ENCODE results near the gene TEAD1. TPM values are rescaled to one million over a fixed set of nuclear protein-coding genes. Genes with fewer than 3 reads are reported as not detected.
A peak's percentile ranks its signal among the peaks of the same experiment; 100 is the strongest.

Gene TEAD1
- total RNA-seq, 2 donors from 2014 or later: 89.6 to 93.8 TPM

- ATAC-seq: no peak
- no peak for DNase-seq
- intact Hi-C loops (cut with DNase I): no loop called here
Observed at GRCh38 chr11:12662101-12662689, 12.0 kb upstream of the TEAD1 start.

DNA sequence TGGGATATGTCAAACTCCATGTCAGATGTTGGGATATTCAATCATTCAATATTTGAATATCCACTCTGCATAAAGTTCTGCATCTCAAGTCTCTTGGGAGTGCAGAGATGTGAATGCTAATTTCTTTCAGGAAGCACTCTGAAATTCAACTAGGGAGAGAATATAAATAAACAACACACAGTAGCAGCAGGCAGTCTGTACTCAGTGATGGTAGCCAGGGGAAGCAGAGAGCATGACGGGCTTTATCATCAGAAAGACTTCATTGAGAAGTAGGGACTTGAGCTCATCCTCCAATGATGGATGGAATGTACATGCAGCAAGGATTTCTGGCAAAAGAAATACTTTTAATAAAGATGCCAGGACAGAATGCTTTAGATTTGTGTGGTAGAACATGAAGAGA is 9.8 kb upstream of the TEAD1 start:
- no peak for ATAC-seq
- intact Hi-C loops (cut with DNase I): no loop called here
- DNase-seq: no peak

GRCh38 chr11:12666915-12667314 is 7.3 kb upstream of the TEAD1 start:
- ATAC-seq (no peak), DNase-seq (no peak)
- intact Hi-C loops (cut with DNase I): no loop called here

DNA sequence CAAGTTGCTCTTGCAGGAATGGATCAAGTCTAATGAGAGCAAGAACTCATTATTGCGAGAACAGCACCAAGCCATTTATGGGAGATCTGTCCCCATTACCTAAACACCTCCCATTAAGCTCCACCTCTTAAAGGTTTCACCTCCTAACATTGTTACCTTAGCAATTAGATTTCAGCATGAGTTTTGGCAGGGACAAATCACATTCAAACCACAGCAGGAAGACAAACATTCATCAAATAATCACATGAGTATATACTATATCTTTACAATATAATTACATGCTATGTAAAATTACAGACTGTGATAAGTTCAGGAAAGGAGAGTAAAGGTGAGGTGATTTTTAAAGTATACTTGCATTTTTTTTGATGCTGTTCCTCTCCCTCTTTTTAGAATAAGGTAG is 6.6 kb upstream of the TEAD1 start:
- no peak for DNase-seq
- no peak for ATAC-seq
- intact Hi-C loops (cut with DNase I): no loop called here

- intact Hi-C loops (cut with DNase I): no loop called here
- ATAC-seq (no peak), DNase-seq (no peak)
Observed at GRCh38 chr11:12668166-12668565, 6.1 kb upstream of the TEAD1 start.

GRCh38 chr11:12669930-12670329 is 4.3 kb upstream of the TEAD1 start:
- intact Hi-C loops (cut with DNase I): loop anchor here (5.0 to 10.0 kb wide), 4 partner anchors 68 to 225 kb away; no protein-coding TSS in a partner anchor
- DNase-seq: no peak
- no peak for ATAC-seq

DNA sequence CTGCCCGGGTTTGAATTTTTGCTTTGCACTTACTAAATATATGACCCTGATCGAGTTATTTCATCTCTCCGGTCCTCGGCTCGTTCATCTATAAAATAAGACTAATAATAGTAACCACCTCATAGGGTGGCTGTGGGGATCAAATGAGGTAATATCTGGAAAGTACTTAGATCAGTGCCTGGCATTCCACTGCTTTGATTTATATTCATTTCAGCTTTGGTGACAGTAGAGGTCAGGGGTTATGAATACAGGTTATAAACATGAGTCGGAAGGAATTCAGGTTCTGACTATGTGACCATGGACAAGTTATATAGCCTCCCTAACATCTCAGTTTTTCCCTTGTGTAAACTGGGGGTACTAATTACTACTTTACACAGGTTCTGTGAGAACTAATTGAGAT is 2.9 kb upstream of the TEAD1 start:
- no peak for ATAC-seq
- no peak for DNase-seq
- intact Hi-C loops (cut with DNase I): loop anchor here (5.0 to 10.0 kb wide), 4 partner anchors 69 to 223 kb away; no protein-coding TSS in a partner anchor

DNA sequence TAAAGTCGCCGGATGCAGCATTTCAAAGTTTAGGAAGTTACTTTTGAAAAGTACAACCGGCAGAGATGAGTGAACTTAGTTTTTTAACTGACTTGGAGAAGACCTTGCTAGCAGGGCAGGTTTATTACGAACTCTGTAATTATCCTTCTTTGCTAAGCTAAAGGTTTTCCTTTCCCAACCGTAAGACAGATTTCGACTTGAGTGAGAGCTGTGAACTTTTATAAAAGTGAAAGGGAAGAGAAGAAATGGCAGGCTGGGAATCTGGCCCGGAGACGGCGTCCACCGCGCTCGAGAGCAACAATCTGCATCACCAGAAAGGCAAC is 659 bp upstream of the TEAD1 start:
- ATAC-seq (no peak), DNase-seq (no peak)
- intact Hi-C loops (cut with DNase I): loop anchor here (5.0 to 10.0 kb wide), 4 partner anchors 71 to 221 kb away; no protein-coding TSS in a partner anchor

DNA sequence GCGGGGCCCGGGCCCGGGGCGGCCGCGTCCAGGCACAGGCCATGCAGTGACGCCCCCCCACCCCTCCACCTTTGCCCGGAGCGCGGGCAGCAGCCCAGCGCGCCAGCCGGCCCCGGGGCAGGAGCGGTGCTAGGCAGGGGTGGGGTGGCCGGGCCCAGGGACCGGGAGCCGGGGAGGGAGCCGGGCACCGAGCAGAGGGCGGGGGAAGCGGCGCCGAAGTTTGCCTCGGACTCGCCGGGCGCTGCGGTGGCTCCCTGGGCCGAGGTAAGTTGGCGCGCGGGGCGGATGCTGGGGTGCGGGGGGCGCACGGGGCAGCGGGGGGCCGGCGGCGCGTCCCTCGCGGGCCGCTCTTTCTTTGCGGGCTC is 332 bp downstream of the TEAD1 start:
- intact Hi-C loops (cut with DNase I): loop anchor here (5.0 to 10.0 kb wide), 4 partner anchors 72 to 220 kb away; no protein-coding TSS in a partner anchor
- peak; percentile 19 to 31 for ATAC-seq
- no peak for DNase-seq

- intact Hi-C loops (cut with DNase I): loop anchor here (5.0 to 10.0 kb wide), 4 partner anchors 73 to 220 kb away; no protein-coding TSS in a partner anchor
- ATAC-seq (peak in 1 of 2 donors; percentile 27), DNase-seq (peak; percentile 51)
Observed at GRCh38 chr11:12674936-12675696, 895 bp downstream of the TEAD1 start.

DNA sequence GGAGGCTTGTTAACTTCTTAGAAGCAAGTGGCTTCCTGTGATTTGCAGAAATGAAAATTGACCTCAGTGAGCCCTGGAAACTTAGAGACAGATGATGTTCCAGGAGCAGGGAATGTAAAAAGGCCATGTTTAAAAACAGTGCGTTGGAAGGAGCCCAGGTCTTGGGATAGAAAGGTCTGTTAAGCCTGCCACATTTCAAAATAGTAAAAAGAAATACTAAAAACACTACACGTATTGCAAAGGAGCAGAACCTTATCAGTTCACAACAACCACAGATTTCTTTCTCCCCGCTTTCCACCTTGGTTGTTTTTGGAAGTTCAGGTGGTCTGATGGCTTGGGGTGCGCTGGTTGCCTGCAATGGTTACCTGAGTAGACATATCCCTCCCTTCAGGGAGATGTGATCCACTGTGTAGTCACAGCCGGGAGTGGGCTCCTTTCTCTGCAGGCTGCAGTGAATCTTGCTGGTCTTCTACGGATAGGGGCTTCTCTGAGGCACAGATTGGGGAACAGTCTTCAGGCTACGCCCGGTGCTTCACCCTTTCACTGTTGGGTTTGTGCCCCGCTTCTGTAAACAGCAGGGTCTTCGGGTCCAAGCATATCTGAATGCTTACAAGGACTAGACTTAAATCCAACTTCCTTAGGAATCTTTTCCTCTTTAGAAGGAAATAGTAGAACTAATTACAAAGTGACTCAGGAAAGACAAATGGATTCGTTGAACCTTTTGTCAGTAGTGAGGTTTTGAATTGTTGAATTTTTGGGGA is 1.9 kb downstream of the TEAD1 start:
- intact Hi-C loops (cut with DNase I): loop anchor here (10.0 kb wide), 2 partner anchors 149 to 219 kb away; no protein-coding TSS in a partner anchor
- no peak for DNase-seq
- no peak for ATAC-seq

GRCh38 chr11:12677131-12677530 is 2.9 kb downstream of the TEAD1 start:
- ATAC-seq (no peak), DNase-seq (no peak)
- intact Hi-C loops (cut with DNase I): loop anchor here (10.0 kb wide), 2 partner anchors 148 to 218 kb away; no protein-coding TSS in a partner anchor

GRCh38 chr11:12678092-12678491 is 3.9 kb downstream of the TEAD1 start:
- DNase-seq (no peak), ATAC-seq (no peak)
- intact Hi-C loops (cut with DNase I): loop anchor here (10.0 kb wide), 2 partner anchors 147 to 217 kb away; no protein-coding TSS in a partner anchor

DNA sequence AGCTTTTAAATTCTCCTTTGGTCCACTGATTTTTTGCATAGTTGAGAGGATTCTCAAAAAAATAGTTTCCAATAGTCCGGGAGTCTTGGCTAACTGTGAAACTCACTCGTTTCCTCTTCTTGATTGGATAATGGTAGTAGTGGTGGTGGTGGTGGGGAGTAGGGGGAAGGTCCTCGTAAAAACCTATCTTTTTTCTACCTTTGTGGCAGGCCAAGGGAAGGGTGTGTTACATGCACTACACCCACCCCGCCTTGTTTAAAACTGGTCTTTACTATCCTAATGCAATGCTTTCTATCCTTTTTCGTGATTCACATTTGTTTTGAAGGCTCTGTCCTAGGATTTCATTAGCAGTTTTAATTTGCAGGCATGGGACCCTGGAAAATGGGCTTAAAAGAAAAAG is 4.8 kb downstream of the TEAD1 start:
- DNase-seq: no peak
- no peak for ATAC-seq
- intact Hi-C loops (cut with DNase I): loop anchor here (10.0 kb wide), 2 partner anchors 146 to 216 kb away; no protein-coding TSS in a partner anchor

GRCh38 chr11:12679471-12679870 is 5.2 kb downstream of the TEAD1 start:
- ATAC-seq (no peak), DNase-seq (no peak)
- intact Hi-C loops (cut with DNase I): loop anchor here (10.0 kb wide), 2 partner anchors 145 to 215 kb away; no protein-coding TSS in a partner anchor

DNA sequence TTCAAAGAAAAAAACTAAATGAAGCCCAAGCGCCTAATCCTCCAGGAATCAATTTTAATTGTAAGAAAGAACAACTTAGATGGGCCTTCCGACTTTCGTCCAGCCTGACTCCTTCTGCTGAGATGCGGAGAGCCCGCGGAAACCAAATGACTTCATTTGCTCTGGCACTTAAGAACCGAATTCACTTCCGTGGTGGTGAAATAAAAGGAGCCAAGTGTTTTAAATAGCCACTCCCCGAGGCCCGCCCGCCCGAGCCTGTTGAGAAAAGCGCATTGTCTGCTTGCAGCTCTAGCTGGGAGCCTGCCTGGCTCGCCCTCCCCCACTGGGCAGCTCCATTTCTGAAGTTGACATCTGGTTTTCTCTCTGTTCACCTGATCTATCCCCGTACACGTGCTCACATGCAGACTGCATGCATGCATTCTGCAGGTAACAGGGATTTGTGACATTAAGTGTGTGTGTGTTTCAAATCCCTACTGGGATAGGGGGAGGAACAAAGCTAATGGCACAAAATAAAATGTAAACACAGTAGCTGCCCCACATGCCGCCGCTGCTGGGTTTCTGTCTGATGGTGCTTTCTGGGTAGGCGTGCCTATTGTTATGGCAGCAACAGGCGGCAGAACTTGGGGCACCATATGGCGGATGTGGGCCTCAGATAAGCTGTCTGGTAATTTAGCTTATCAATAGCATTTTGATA is 6.2 kb downstream of the TEAD1 start:
- peak; percentile 92 for ATAC-seq
- DNase-seq: peak; percentile 84
- intact Hi-C loops (cut with DNase I): loop anchor here in 1 of 2 donors (10.0 kb wide), 1 partner anchor 134 kb away; no protein-coding TSS in a partner anchor

- no peak for ATAC-seq
- DNase-seq: no peak
- intact Hi-C loops (cut with DNase I): loop anchor here in 1 of 2 donors (10.0 kb wide), 1 partner anchor 134 kb away; no protein-coding TSS in a partner anchor
Observed at GRCh38 chr11:12680940-12681258, 6.7 kb downstream of the TEAD1 start.

DNA sequence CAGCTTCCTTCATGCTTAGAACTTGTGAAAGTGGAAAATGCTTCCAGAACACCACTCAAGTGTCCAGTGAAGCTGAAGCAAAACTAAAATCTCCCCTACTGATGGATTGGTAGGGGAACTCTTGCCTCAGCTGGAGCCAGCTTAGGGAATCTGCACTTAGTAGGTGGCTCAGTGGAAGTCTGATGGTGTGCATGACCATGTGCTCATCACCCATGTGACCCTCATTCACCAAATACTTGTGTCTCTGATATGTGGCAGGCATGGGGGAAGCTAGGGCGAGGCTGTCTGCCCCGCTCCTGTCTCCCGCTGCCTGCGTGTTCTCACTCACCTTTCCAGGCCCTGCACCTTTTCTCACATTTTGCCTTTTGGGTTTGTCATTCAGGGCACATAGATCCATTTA is 7.2 kb downstream of the TEAD1 start:
- DNase-seq (no peak), ATAC-seq (no peak)
- intact Hi-C loops (cut with DNase I): loop anchor here in 1 of 2 donors (10.0 kb wide), 1 partner anchor 133 kb away; no protein-coding TSS in a partner anchor

DNA sequence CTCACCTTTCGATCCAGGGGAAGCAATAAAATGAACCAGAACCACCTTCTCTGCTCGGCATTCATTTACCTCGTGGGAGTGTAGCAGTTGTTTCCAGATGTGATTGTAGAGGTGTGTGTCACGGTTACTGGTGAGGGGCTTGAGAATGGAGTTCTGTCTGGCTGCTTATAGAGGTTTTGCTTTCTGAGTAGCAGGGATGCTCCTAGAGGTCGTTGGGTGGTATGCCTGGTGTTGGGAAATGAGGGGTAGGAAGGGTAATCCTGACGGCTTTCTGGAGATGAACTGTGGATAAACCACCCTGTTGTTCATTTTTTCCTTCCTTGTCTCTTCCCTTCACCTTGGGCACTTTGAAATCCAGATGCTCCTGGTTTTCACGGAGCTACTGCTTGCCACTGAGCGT is 8.1 kb downstream of the TEAD1 start:
- intact Hi-C loops (cut with DNase I): loop anchor here in 1 of 2 donors (10.0 kb wide), 1 partner anchor 133 kb away; no protein-coding TSS in a partner anchor
- no peak for DNase-seq
- no peak for ATAC-seq
